MG63 (cell line): Measurements from ENCODE around the gene ABLIM2. TPM values are rescaled to one million over a fixed set of nuclear protein-coding genes. Genes with fewer than 3 reads are reported as not detected.

Experiments used
- DNase-seq: peaks from one replicate; pipeline ENCODE4 v3.0.0-alpha.2; 2020
- H3K27me3 ChIP-seq: fragments of 250-450 bp; sonication (Bioruptor Pico); 2 replicates; pipeline ENCODE4 v1.5.1; 2020; ENCODE audit warnings: mild to moderate bottlenecking, moderate library complexity
- H3K36me3 ChIP-seq: fragments of 250-450 bp; sonication (Bioruptor Pico); 2 replicates; pipeline ENCODE4 v1.5.1; 2020; ENCODE audit warnings: mild to moderate bottlenecking, moderate library complexity
- H3K4me3 ChIP-seq: fragments of 250-450 bp; sonication (Bioruptor Pico); 2 replicates; pipeline ENCODE4 v1.5.1; 2020; ENCODE audit warnings: mild to moderate bottlenecking, moderate library complexity
- H3K9me3 ChIP-seq: fragments of 250-450 bp; sonication (Bioruptor Pico); 2 replicates; pipeline ENCODE4 v1.5.1; 2020; ENCODE audit warnings: mild to moderate bottlenecking, moderate library complexity
- total RNA-seq: library from RNA; depleted of rRNA; stranded (reverse); fragments of >200 nt; shearing (Covaris generic); gene quantifications from 2 replicates; pipeline ENCODE4 v1.2.3, GENCODE V29; 2014; ENCODE audit warnings: low replicate concordance

ABLIM2 gene
- total RNA-seq, 1 experiment from 2014 or later: 1.1 TPM

- Histone ChIP-seq H3K9me3 (no peaks in the 10 kb centered on the region), H3K36me3 (no peaks in the 10 kb centered on the region), H3K27me3 (no peaks in the 10 kb centered on the region), H3K4me3 (no peak overlapping the region)
- DNase-seq: peak; percentile 19
Measured at GRCh38 chr4:7980036-7980435, 178.6 kb downstream of the ABLIM2 start.

GRCh38 chr4:7979652-7979968 is 179.0 kb downstream of the ABLIM2 start:
- no peaks in the 10 kb centered on the region for H3K27me3 ChIP-seq
- H3K9me3 ChIP-seq: no peaks in the 10 kb centered on the region
- H3K4me3 ChIP-seq: no peak overlapping the region
- H3K36me3 ChIP-seq: no peaks in the 10 kb centered on the region
- no peak for DNase-seq

GRCh38 chr4:7978907-7979651 is 179.5 kb downstream of the ABLIM2 start:
- no peak for DNase-seq
- H3K9me3 ChIP-seq: no peaks in the 10 kb centered on the region
- H3K4me3 ChIP-seq: no peak overlapping the region
- H3K27me3 ChIP-seq: no peaks in the 10 kb centered on the region
- no peaks in the 10 kb centered on the region for H3K36me3 ChIP-seq

GRCh38 chr4:7978489-7978888 is 180.1 kb downstream of the ABLIM2 start:
- H3K9me3 ChIP-seq: no peaks in the 10 kb centered on the region
- DNase-seq: peak; percentile 25
- H3K4me3 ChIP-seq: no peak overlapping the region
- H3K36me3 ChIP-seq: no peaks in the 10 kb centered on the region
- H3K27me3 ChIP-seq: no peaks in the 10 kb centered on the region

- DNase-seq: no peak
- Histone ChIP-seq H3K4me3 (no peak overlapping the region), H3K27me3 (no peaks in the 10 kb centered on the region), H3K36me3 (no peaks in the 10 kb centered on the region), H3K9me3 (no peaks in the 10 kb centered on the region)
Measured at GRCh38 chr4:7976634-7977033, 182.0 kb downstream of the ABLIM2 start.

- Histone ChIP-seq H3K9me3 (no peaks in the 10 kb centered on the region), H3K36me3 (no peaks in the 10 kb centered on the region), H3K27me3 (no peaks in the 10 kb centered on the region), H3K4me3 (no peak overlapping the region)
- no peak for DNase-seq
Measured at GRCh38 chr4:7976025-7976424, 182.6 kb downstream of the ABLIM2 start.

- H3K36me3 ChIP-seq: no peaks in the 10 kb centered on the region
- DNase-seq: no peak
- H3K27me3 ChIP-seq: no peaks in the 10 kb centered on the region
- H3K9me3 ChIP-seq: no peaks in the 10 kb centered on the region
- H3K4me3 ChIP-seq: no peak overlapping the region
Measured at GRCh38 chr4:7974425-7974824, 184.2 kb downstream of the ABLIM2 start.

GRCh38 chr4:7973545-7973981 is 185.1 kb downstream of the ABLIM2 start:
- Histone ChIP-seq H3K4me3 (no peak overlapping the region), H3K9me3 (no peaks in the 10 kb centered on the region), H3K36me3 (no peaks in the 10 kb centered on the region), H3K27me3 (no peaks in the 10 kb centered on the region)
- DNase-seq: peak; percentile 47

- H3K4me3 ChIP-seq: no peak overlapping the region
- no peaks in the 10 kb centered on the region for H3K9me3 ChIP-seq
- H3K27me3 ChIP-seq: no peaks in the 10 kb centered on the region
- H3K36me3 ChIP-seq: no peaks in the 10 kb centered on the region
- DNase-seq: no peak
Measured at GRCh38 chr4:7971881-7972500, 186.6 kb downstream of the ABLIM2 start.

- DNase-seq: no peak
- Histone ChIP-seq H3K27me3 (no peaks in the 10 kb centered on the region), H3K36me3 (no peaks in the 10 kb centered on the region), H3K4me3 (no peak overlapping the region), H3K9me3 (no peaks in the 10 kb centered on the region)
Measured at GRCh38 chr4:7971159-7971631, 187.4 kb downstream of the ABLIM2 start.

GRCh38 chr4:7970361-7970946 is 188.2 kb downstream of the ABLIM2 start:
- Histone ChIP-seq H3K36me3 (no peaks in the 10 kb centered on the region), H3K27me3 (no peaks in the 10 kb centered on the region), H3K4me3 (no peak overlapping the region), H3K9me3 (no peaks in the 10 kb centered on the region)
- DNase-seq: no peak

GRCh38 chr4:7968262-7968896 is 190.2 kb downstream of the ABLIM2 start:
- Histone ChIP-seq H3K4me3 (no peak overlapping the region), H3K36me3 (no peaks in the 10 kb centered on the region), H3K27me3 (no peaks in the 10 kb centered on the region), H3K9me3 (no peaks in the 10 kb centered on the region)
- no peak for DNase-seq

GRCh38 chr4:7967501-7968261 is 190.9 kb downstream of the ABLIM2 start:
- DNase-seq: peak; percentile 68
- no peaks in the 10 kb centered on the region for H3K27me3 ChIP-seq

GRCh38 chr4:7967063-7967440 is 191.6 kb downstream of the ABLIM2 start:
- H3K4me3 ChIP-seq: no peak overlapping the region
- H3K27me3 ChIP-seq: no peaks in the 10 kb centered on the region
- H3K36me3 ChIP-seq: no peaks in the 10 kb centered on the region
- no peak for DNase-seq
- H3K9me3 ChIP-seq: no peaks in the 10 kb centered on the region

More at GRCh38 chr4:7967501-7968261, 190.9 kb downstream of the ABLIM2 start:
- Histone ChIP-seq H3K4me3 (no peak overlapping the region), H3K36me3 (no peaks in the 10 kb centered on the region), H3K9me3 (no peaks in the 10 kb centered on the region)

- DNase-seq: no peak
- H3K4me3 ChIP-seq: no peak overlapping the region
- no peaks in the 10 kb centered on the region for H3K36me3 ChIP-seq
- no peaks in the 10 kb centered on the region for H3K27me3 ChIP-seq
- no peaks in the 10 kb centered on the region for H3K9me3 ChIP-seq
Measured at GRCh38 chr4:7966281-7967062, 192.1 kb downstream of the ABLIM2 start.
